IMR-90 (cell line): ENCODE measurements around the gene BTRC.

ENCODE experiments used
- BHLHE40 ChIP-seq: fragments of 150-350 bp; IDR thresholded peaks from 2 replicates; pipeline ENCODE4 v1.6.1; 2016; ENCODE audit warnings: mild to moderate bottlenecking, low read depth, low read length
- CEBPB ChIP-seq: IDR thresholded peaks from 2 replicates; pipeline ENCODE4 v1.6.1; 2012; ENCODE audit warnings: low read depth, low read length, improper control_type of control experiment
- CTCF ChIP-seq: conservative IDR thresholded peaks from 2 replicates; pipeline ENCODE4 v1.5.1; 2012; ENCODE audit warnings: mild to moderate bottlenecking, low read depth, low read length, improper control_type of control experiment
- MAZ ChIP-seq: IDR thresholded peaks from 2 replicates; pipeline ENCODE4 v1.6.1; 2012; ENCODE audit warnings: low read depth, mild to moderate bottlenecking, low read length, improper control_type of control experiment, moderate library complexity, borderline replicate concordance
- MXI1 ChIP-seq: IDR thresholded peaks from 2 replicates; pipeline ENCODE4 v1.6.1; 2012; ENCODE audit warnings: low read depth, mild to moderate bottlenecking, low read length, moderate library complexity, borderline replicate concordance
- POLR2A ChIP-seq: IDR thresholded peaks from 2 replicates; pipeline ENCODE4 v1.6.1; 2012; ENCODE audit warnings: mild to moderate bottlenecking, low read depth, low read length
- RAD21 ChIP-seq: IDR thresholded peaks from 2 replicates; pipeline ENCODE4 v1.6.1; 2012; ENCODE audit warnings: low read length, improper control_type of control experiment
- RCOR1 ChIP-seq: IDR thresholded peaks from 2 replicates; pipeline ENCODE4 v1.6.1; 2012; ENCODE audit warnings: mild to moderate bottlenecking, low read length, improper control_type of control experiment; ENCODE audit not compliant: insufficient replicate concordance
- RFX5 ChIP-seq: IDR thresholded peaks from 2 replicates; pipeline ENCODE4 v1.8.0; 2012; ENCODE audit warnings: low read depth, mild to moderate bottlenecking, low read length, moderate library complexity

GRCh38 chr10:101565936-101566332 is 212.0 kb downstream of the BTRC start:
- TF ChIP-seq MAZ (no peak), CTCF (no peak), RFX5 (no peak), POLR2A (no peak), RAD21 (no peak), RCOR1 (no peak), CEBPB (no peak), BHLHE40 (no peak), MXI1 (no peak)
